Right renal cortex interstitium (tissue), 3 donors: Measurements from ENCODE around the gene ZNF613. TPM values are rescaled to one million over a fixed set of nuclear protein-coding genes. Genes with fewer than 3 reads are reported as not detected.

Source experiments
- DNase-seq, 3 donors: peaks; one replicate each; pipeline ENCODE4 v3.0.0-alpha.2; 2013; ENCODE audit warnings: low read depth in 3 of 3, low spot score in 2 of 3
- polyA plus RNA-seq, 3 donors: library from polyadenylated mRNA; unstranded; fragments of 120-200 nt; gene quantifications; one replicate each; pipeline ENCODE4 v1.2.1, GENCODE V29; 2013; ENCODE audit not compliant: insufficient read length in 3 of 3

ZNF613 gene
- polyA plus RNA-seq, 3 donors: 12.3 to 16.9 (median 16.5) TPM

DNA sequence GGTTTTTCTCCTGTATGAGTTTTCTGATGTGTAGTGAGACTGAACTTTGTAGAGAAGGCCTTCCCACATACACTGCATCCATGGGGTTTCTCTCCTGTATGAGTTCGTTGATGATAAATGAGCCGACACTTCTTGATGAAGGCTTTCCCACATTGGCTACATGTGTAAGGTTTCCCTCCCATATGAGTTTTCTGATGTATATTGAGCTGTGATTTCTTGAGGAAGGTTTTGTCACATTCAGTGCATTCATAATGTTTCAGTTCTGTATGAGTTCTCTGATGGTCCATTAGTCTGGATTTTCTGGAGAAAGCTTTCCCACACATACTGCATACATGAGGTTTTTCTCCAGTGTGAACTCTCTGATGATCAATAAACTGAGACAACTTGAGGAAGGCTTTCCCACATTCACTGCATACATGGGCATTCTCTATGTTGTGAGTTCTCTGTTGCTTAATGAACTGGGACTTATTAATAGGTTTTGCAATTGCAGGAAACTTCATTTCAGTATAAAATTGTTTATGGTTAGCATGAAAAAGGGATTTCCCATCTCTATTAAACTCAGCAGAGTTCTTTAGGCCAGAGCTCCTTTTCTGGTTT, 66.9 kb downstream of the ZNF613 start:
- no peak for DNase-seq

Other genes starting within 250 kb of the ZNF613 start
- gene SPACA6, start 234.1 kb upstream of the ZNF613 start, polyA plus RNA-seq: 10 to 100 TPM; 11.6 to 15.5 (median 12.1) TPM
- gene HAS1, start 203.5 kb upstream of the ZNF613 start, polyA plus RNA-seq: not detected
- gene FPR1, start 175.6 kb upstream of the ZNF613 start, polyA plus RNA-seq: 1 to 10 TPM in 1 of 3 donors, under 1 TPM in 2; 0.72 to 1.8 (median 0.89) TPM
- gene FPR2, start 166.3 kb upstream of the ZNF613 start, polyA plus RNA-seq: under 1 TPM in 2 of 3 donors, not detected in 1; 0.18 to 0.21 TPM
- under 1 TPM; 0.17 to 0.49 (median 0.34) TPM for gene FPR3, start 132.3 kb upstream of the ZNF613 start, polyA plus RNA-seq
- gene ZNF577, start 39.5 kb upstream of the ZNF613 start, polyA plus RNA-seq: 10 to 100 TPM; 38.8 to 50.2 (median 44.5) TPM
- gene ZNF649, start 22.5 kb upstream of the ZNF613 start, polyA plus RNA-seq: 10 to 100 TPM; 29.1 to 34.0 (median 33.0) TPM
- gene ZNF350, start 59.4 kb downstream of the ZNF613 start, polyA plus RNA-seq: 10 to 100 TPM; 18.8 to 22.8 (median 21.5) TPM
- 10 to 100 TPM; 19.6 to 20.5 (median 20.4) TPM for gene ZNF615, start 80.7 kb downstream of the ZNF613 start, polyA plus RNA-seq
- gene ZNF614, start 100.9 kb downstream of the ZNF613 start, polyA plus RNA-seq: 10 to 100 TPM; 17.3 to 19.0 (median 17.8) TPM
- gene ZNF432, start 121.4 kb downstream of the ZNF613 start, polyA plus RNA-seq: 10 to 100 TPM; 21.3 to 25.0 (median 23.0) TPM
- 10 to 100 TPM; 12.7 to 16.2 (median 13.8) TPM for gene ZNF841, start 168.3 kb downstream of the ZNF613 start, polyA plus RNA-seq
- 10 to 100 TPM; 21.3 to 22.0 (median 21.8) TPM for gene ZNF616, start 212.5 kb downstream of the ZNF613 start, polyA plus RNA-seq
- 10 to 100 TPM; 17.2 to 21.4 (median 18.2) TPM for gene ZNF836, start 244.1 kb downstream of the ZNF613 start, polyA plus RNA-seq